HG02852 (cell line): ENCODE results near the gene TBX2.

Experiments used
- ATAC-seq: cut with Tn5 transposase; IDR thresholded peaks from one replicate; pipeline ENCODE4 v1.9.1; 2021; ENCODE audit warnings: mild to moderate bottlenecking, moderate library complexity; ENCODE audit not compliant: unreplicated experiment

TBX2 gene

GRCh38 chr17:61411261-61412142, 11.9 kb downstream of the TBX2 start:
- ATAC-seq, result no peak

DNA sequence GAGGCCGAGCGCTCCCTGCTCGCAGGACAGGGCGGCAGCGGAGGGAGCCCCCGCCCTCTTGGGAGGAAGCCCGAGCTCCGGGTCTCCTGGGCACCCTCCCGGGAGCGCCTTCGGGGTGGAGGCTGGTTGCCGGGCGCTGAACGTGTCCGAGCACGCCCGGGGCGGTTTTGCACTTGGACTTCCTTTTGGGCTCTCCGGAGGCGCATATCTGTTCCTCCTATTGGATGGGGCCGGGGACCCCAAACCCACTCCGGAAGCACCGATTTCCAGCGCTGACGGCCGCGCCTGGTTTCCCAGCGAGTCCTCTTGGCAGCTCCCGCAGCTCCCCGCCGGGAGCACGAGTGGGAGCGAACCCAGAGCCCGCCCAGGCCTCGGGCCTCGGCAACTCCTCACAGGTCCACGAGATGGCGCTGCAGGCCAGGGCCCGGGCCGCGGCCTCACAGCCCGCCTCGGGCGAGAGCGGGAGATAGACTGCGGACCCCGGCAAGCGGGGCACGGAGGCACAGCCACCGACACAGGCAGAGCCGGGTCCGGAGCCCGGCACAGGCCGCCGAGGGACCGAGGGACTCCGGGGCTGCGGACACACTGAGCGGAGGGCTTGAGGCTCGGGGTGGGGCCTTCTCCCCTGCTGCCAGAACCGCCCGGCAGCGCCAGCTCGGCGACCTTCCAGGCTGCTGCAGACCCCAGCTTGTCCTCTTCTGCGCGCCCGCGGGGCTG, 12.7 kb downstream of the TBX2 start:
- peak; percentile 64 for ATAC-seq

DNA sequence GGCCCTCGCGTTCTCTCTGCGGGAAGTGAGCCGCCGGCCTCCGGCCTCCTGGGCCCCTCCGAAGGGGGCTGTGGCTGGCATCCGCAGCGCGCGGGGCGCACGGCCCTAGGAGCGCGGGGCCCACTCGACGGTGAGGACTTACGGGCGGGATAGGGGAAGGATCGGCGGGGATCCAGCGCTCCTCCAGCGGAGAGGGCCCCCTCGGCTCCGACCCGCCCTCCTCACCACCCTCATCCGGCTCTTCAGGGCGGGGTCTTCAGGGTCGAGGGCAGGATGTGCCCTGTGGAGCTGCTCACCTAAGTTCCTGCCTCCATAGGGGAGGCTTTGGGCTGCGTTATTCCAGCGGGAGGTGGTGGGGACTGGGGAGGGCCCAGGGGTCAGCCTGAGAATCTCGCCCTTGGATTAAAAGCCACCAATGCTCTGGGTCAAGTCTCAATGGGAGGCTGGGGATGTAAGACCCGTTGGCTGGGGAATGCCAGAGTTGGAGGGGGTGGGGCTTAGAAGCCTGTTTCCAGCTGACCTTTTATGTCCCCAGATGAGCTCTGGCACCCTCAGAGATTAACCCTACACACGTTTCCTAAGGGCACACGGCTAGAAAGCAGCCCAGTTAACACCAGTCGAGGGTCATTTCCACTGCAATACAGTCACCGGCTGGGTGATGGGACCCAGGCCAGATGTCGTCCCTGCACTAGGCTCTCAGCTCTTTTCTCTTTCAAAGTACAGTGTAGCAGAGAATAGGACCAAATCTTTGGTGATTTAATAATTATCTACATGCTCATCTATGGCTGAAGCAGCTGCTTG, 13.4 kb downstream of the TBX2 start:
- ATAC-seq, result no peak

GRCh38 chr17:61413661-61414126, 14.1 kb downstream of the TBX2 start:
- ATAC-seq, result no peak

DNA sequence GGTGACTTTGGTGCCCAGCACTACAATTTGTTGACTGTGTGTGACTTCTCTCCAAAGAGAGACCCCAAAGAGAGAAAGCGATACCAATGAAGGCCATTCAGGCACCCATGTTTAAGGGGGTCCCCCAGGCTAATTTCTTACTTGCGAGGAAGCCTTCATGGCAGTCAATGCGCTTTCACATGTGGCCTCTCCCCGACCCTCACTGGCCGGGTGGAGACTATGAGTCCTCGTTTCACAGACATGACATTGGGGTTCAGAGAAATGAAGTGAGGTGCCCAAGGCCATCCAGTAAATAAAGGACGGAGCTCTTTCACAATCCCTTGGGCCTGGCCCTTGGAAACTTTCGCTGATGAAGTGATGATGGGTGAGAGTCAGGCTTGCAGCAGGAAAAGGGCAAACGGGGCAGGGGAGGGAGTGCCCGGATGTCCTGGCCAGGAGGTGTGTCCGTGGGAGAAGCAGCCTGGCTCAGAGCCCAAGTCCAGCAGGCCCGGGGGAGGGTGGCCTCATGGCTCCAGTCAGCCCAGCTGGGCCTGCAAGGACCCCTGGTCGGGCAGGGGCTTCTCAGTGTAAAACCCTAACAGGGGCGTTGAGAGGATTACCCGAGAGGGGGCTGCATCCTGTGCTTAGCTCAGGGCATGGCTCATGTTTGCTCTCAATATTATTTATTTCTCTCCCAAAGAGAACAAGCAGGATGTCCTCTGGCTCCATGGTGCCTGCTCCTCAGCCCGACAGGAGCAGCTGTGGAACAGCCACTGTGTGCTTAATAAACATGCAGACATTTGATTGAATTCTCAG, 14.7 kb downstream of the TBX2 start:
- ATAC-seq, result no peak

DNA sequence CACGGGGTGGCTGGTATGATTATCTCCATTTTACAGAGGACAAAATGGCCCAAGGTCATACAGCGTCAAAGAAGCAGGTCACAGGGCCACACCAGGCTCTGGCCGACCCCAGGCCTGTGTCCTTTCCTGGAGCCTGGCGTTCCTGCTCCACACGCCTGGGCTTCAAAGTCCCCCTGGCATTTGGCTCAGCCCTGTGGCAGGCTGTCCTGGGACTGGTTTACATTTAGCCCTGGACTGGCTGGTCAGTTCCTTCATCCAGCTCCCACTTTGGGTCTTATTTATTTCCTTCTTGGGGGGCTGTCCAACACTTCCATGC, 15.3 kb downstream of the TBX2 start:
- no peak for ATAC-seq

GRCh38 chr17:61415374-61416210, 15.9 kb downstream of the TBX2 start:
- ATAC-seq, result no peak

DNA sequence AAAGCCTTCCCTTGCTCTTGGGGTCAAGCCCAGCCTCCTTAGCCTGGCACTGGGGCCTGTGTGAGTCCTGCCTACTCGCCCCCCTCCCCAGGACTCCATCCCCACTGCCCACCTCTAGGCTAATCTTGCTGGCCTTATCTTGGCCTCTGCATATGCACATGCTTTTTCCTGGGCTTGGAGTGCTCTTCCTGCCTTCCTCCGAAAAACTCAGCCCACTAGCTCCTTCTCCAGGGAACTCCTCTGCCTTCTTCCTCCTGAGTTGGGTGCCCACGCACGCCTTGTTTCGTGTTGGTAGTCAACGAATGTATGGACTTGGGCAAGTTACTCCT, 16.5 kb downstream of the TBX2 start:
- ATAC-seq, result no peak

- no peak for ATAC-seq
These were observed 17.1 kb downstream of the TBX2 start for GRCh38 chr17:61416540-61417363.

DNA sequence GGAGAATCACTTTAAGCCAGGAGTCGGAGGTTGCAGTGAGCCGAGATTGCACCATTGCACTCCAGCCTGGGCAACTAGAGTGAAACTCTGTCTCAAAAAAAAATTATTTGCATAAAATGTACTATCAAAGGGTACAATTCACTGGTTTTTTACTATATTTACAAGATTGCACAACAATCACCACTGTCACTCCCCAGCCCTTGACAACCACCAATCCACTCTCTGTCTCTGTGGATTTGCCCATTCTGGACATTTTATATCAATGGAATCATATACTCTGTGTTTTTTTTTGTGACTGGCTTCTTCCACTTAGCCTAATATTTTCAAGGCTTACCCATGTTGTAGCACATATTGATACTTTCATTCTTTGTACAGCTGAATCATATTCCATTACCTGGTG, 18.8 kb downstream of the TBX2 start:
- no peak for ATAC-seq

GRCh38 chr17:61419496-61420046, 19.9 kb downstream of the TBX2 start:
- no peak for ATAC-seq

DNA sequence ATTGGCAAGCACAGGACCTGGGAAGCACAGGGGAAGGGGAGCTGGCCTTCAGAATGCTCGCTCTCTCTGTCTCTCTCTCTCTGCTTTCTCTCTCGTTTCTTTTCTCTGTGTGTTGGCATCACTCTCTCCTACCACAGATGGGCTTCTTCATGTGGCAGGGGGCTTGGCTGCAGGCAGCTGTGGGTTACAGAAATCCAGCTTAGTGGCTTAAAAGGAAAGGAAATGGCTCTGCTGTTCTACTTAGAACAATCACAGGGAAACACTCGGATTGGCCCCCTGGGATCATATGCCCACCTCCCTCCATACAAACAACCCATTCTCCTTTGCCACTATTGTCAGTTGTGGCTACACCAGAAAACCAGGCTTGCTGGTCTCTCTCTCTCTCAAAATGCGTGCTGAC, 20.4 kb downstream of the TBX2 start:
- no peak for ATAC-seq

DNA sequence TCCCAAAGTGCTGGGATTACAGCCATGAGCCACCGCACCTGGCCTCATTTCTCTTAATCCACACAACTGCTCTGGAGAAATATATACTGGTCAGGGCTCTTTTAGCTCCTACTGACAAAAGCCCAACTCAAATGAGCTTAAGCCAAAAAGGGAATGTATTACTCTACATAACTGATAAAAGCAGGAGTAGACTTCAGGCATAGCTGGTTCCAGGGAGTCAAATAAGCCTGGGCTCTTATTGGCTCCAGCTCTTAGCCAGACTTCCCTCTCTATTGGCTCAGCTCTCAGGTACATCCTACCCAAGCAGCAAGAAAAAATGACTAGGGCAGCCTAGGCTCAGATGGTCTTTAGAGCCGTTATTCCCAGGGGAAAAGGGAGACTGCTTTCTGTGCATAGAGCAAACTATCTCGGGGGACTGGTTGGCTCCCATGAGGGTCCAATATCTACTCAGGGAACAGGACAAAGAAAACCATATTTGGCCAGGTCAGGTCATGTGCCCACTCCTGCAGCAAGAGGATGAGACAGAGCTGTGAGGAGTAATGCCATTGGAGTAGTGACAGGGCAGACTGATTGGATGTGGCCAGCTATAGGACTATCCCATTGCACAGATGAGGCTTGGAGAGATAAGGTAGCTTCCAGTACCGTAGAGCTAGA, 21.2 kb downstream of the TBX2 start:
- no peak for ATAC-seq

DNA sequence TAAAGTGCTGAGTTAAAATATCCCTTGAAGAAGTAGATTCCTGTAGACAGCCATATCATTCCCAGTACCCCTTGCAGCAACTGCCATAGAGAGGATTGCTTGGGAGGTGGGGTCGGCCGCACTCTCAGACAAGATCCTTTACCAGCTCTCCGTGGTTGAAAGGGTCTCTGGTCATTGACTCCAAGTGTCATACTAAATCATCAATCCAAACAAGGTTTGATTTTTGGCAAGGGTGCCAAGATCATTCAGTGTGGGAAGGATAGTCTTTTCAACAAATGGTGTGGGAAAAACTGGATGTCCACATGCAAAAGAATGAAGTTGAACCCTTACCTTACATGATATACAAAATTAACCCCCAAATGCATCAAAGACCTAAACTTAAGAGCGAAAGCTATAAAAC, 21.8 kb downstream of the TBX2 start:
- no peak for ATAC-seq

GRCh38 chr17:61422116-61422799, 22.6 kb downstream of the TBX2 start:
- no peak for ATAC-seq

GRCh38 chr17:61422869-61423268, 23.2 kb downstream of the TBX2 start:
- no peak for ATAC-seq

GRCh38 chr17:61423967-61424649, 24.5 kb downstream of the TBX2 start:
- ATAC-seq, result no peak
